WTC11 (cell line): Measurements from ENCODE around the gene STRA8. TPM values are rescaled to one million over a fixed set of nuclear protein-coding genes. Genes with fewer than 3 reads are reported as not detected.

ENCODE experiments used
- ATAC-seq: fragments of 200-7000 bp; cut with Tn5 transposase; 2 replicates; pipeline ENCODE4 v1.10.0; 2021; ENCODE audit warnings: mild to moderate bottlenecking, moderate library complexity
- CTCF ChIA-PET: fragments of 300-600 bp; sonication (Branson Sonifier 250); formaldehyde crosslinking; loops from one replicate; lab custom pipeline; 2021; ENCODE audit warnings: antibody characterized with exemption; lab: Charles Lee
- POLR2A ChIA-PET: fragments of 350-600 bp; sonication (Branson Sonifier 250); formaldehyde crosslinking; loops from one replicate; lab custom pipeline; 2021; ENCODE audit warnings: antibody characterized with exemption; lab: Charles Lee
- DNase-seq: peaks from one replicate; pipeline ENCODE4 v3.0.0; 2021; ENCODE audit warnings: low spot score
- H3K27ac Mint-ChIP-seq: 2 replicates; pipeline ENCODE4 v1.8.0; 2021; ENCODE audit warnings: mixed read lengths
- H3K27me3 Mint-ChIP-seq: 2 replicates; pipeline ENCODE4 v1.8.0; 2021; ENCODE audit warnings: low read depth, mild to moderate bottlenecking, moderate library complexity, mixed read lengths
- H3K36me3 Mint-ChIP-seq: 2 replicates; pipeline ENCODE4 v1.8.0; 2021; ENCODE audit warnings: mixed read lengths
- H3K4me1 Mint-ChIP-seq: 2 replicates; pipeline ENCODE4 v1.8.0; 2022; ENCODE audit warnings: mixed read lengths
- H3K4me3 Mint-ChIP-seq: 2 replicates; pipeline ENCODE4 v1.8.0; 2021; ENCODE audit warnings: mild to moderate bottlenecking, moderate library complexity, mixed read lengths
- H3K9me3 Mint-ChIP-seq: 2 replicates; pipeline ENCODE4 v1.8.0; 2021; ENCODE audit warnings: mixed read lengths
- AR ChIP-seq: fragments of 250-450 bp; sonication (Bioruptor Pico); IDR thresholded peaks from 2 replicates; pipeline ENCODE4 v1.9.0; 2021; ENCODE audit warnings: mild to moderate bottlenecking
- ATF1 ChIP-seq: sonication (generic); formaldehyde crosslinking; IDR thresholded peaks from 2 replicates; pipeline ENCODE4 v1.8.1; 2023; ENCODE audit warnings: mild to moderate bottlenecking, moderate library complexity, missing genetic modification reagents
- ATF6 ChIP-seq: sonication (generic); formaldehyde crosslinking; IDR thresholded peaks from 2 replicates; pipeline ENCODE4 v1.8.1; 2023; ENCODE audit warnings: mild to moderate bottlenecking, missing genetic modification reagents
- E2F5 ChIP-seq: sonication (generic); formaldehyde crosslinking; IDR thresholded peaks from 2 replicates; pipeline ENCODE4 v1.8.1; 2022; ENCODE audit warnings: mild to moderate bottlenecking, moderate library complexity, missing genetic modification reagents
- ELF4 ChIP-seq: sonication (generic); formaldehyde crosslinking; IDR thresholded peaks from 2 replicates; pipeline ENCODE4 v1.8.1; 2022; ENCODE audit warnings: low read depth, mild to moderate bottlenecking, moderate library complexity, missing genetic modification reagents
- EMX1 ChIP-seq: fragments of 250-450 bp; sonication (Bioruptor Pico); IDR thresholded peaks from 2 replicates; pipeline ENCODE4 v1.8.0; 2021; ENCODE audit warnings: mild to moderate bottlenecking
- FOXJ3 ChIP-seq: sonication (generic); formaldehyde crosslinking; IDR thresholded peaks from 2 replicates; pipeline ENCODE4 v1.9.0; 2021; ENCODE audit warnings: missing genetic modification reagents, mild to moderate bottlenecking, borderline replicate concordance
- KAT7 ChIP-seq: sonication (generic); formaldehyde crosslinking; IDR thresholded peaks from 2 replicates; pipeline ENCODE4 v1.8.1; 2023; ENCODE audit warnings: missing genetic modification reagents, mild to moderate bottlenecking, borderline replicate concordance
- NFE2L1 ChIP-seq: sonication (generic); formaldehyde crosslinking; IDR thresholded peaks from 2 replicates; pipeline ENCODE4 v1.8.1; 2023; ENCODE audit warnings: missing genetic modification reagents
- PREB ChIP-seq: sonication (generic); formaldehyde crosslinking; IDR thresholded peaks from 2 replicates; pipeline ENCODE4 v1.8.1; 2022; ENCODE audit warnings: mild to moderate bottlenecking, missing genetic modification reagents, moderate library complexity, borderline replicate concordance
- RORB ChIP-seq: fragments of 250-450 bp; sonication (Bioruptor Pico); IDR thresholded peaks from 2 replicates; pipeline ENCODE4 v1.9.0; 2021; ENCODE audit warnings: mild to moderate bottlenecking
- TCF7 ChIP-seq: sonication (generic); formaldehyde crosslinking; IDR thresholded peaks from 2 replicates; pipeline ENCODE4 v1.8.0; 2022; ENCODE audit warnings: mild to moderate bottlenecking, low read depth, missing genetic modification reagents, moderate library complexity
- USF1 ChIP-seq: sonication (generic); formaldehyde crosslinking; IDR thresholded peaks from 2 replicates; pipeline ENCODE4 v1.8.0; 2022; ENCODE audit warnings: mild to moderate bottlenecking, missing genetic modification reagents
- ZNF396 ChIP-seq: fragments of 250-450 bp; sonication (Bioruptor Pico); IDR thresholded peaks from 2 replicates; pipeline ENCODE4 v1.8.0; 2021; ENCODE audit warnings: mild to moderate bottlenecking, moderate library complexity, borderline replicate concordance
- ZNF416 ChIP-seq: fragments of 250-450 bp; sonication (Bioruptor Pico); IDR thresholded peaks from 2 replicates; pipeline ENCODE4 v1.9.0; 2021; ENCODE audit warnings: mild to moderate bottlenecking, inconsistent platforms
- total RNA-seq: library from RNA; stranded (reverse); gene quantifications from 3 replicates; pipeline ENCODE4 v1.2.3, GENCODE V29; 2021
- TF ChIP-seq, protein P1 (sequence below): sonication (generic); formaldehyde crosslinking; IDR thresholded peaks from 2 replicates; pipeline ENCODE4 v1.8.1; 2022; ENCODE audit warnings: low read depth, mild to moderate bottlenecking, moderate library complexity, missing genetic modification reagents, borderline replicate concordance
- TF ChIP-seq, protein P2 (sequence below): fragments of 250-450 bp; sonication (Bioruptor Pico); conservative IDR thresholded peaks from 2 replicates; pipeline ENCODE4 v1.9.0; 2021; ENCODE audit warnings: mild to moderate bottlenecking
- TF ChIP-seq, protein P3 (sequence below): sonication (generic); formaldehyde crosslinking; conservative IDR thresholded peaks from 2 replicates; pipeline ENCODE4 v1.8.1; 2022; ENCODE audit warnings: mild to moderate bottlenecking, missing genetic modification reagents
- TF ChIP-seq, protein P4 (sequence below): fragments of 250-450 bp; sonication (Bioruptor Pico); IDR thresholded peaks from 2 replicates; pipeline ENCODE4 v1.9.0; 2021; ENCODE audit warnings: mild to moderate bottlenecking

STRA8 gene
- total RNA-seq, 1 experiment from 2014 or later: not detected

GRCh38 chr7:135286876-135287275, 53.2 kb downstream of the STRA8 start:
- TF ChIP-seq KAT7 (CRISPR knock-in tag): no peak
- TF ChIP-seq, protein P1, sequence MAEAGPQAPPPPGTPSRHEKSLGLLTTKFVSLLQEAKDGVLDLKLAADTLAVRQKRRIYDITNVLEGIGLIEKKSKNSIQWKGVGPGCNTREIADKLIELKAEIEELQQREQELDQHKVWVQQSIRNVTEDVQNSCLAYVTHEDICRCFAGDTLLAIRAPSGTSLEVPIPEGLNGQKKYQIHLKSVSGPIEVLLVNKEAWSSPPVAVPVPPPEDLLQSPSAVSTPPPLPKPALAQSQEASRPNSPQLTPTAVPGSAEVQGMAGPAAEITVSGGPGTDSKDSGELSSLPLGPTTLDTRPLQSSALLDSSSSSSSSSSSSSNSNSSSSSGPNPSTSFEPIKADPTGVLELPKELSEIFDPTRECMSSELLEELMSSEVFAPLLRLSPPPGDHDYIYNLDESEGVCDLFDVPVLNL (CRISPR knock-in tag): no peak
- TF ChIP-seq PREB (CRISPR knock-in tag): no peak
- TF ChIP-seq ZNF396 (CRISPR knock-in tag): no peak
- no peak for TF ChIP-seq ATF1 (CRISPR knock-in tag)
- TF ChIP-seq, protein P2, sequence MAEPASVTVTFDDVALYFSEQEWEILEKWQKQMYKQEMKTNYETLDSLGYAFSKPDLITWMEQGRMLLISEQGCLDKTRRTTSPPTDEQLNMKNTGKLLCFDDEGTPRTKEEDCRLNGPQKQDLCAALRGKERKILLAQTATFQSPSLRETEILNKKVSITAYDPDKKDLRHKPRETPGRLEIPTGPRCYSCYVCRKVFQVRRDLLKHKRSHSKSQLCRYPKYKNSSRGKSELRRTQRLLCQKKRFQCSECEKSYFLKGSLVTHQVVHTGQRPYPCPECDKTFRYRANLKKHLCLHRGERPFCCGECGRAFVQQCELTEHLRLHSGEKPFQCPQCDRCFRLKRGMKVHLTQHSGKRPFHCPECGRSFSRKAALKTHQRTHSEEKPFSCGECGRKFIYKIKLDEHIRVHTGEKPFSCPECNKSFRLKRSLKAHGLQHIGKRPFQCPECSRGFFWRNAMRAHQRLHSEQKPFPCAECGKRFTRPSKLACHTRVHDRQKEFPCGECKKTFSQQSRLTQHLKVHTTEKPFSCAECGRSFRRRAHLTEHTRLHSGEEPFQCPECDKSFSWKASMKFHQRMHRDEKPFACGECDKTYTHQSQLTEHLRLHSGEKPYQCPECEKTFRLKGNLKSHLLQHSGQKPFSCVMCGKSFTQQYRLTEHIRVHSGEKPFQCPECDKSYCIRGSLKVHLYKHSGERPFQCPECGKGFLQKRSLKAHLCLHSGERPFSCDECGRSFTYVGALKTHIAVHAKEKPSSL: no peak
- no peak for TF ChIP-seq NFE2L1 (CRISPR knock-in tag)
- no peak for TF ChIP-seq EMX1 (CRISPR knock-in tag)
- no peak for TF ChIP-seq FOXJ3 (CRISPR knock-in tag)
- TF ChIP-seq, protein P3, sequence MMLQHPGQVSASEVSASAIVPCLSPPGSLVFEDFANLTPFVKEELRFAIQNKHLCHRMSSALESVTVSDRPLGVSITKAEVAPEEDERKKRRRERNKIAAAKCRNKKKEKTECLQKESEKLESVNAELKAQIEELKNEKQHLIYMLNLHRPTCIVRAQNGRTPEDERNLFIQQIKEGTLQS (CRISPR knock-in tag): no peak
- TF ChIP-seq RORB (CRISPR knock-in tag): no peak
- TF ChIP-seq, all 79 proteins: peak for 0
- H3K4me1 Mint-ChIP-seq: peaks cover 6% of the 10 kb centered on the region; the same call in 1 of the 2 replicates
- DNase-seq (no peak), ATAC-seq (no peak)
- H3K27ac Mint-ChIP-seq: no peak overlapping the region
- H3K36me3 Mint-ChIP-seq: no peaks in the 10 kb centered on the region
- ChIA-PET POLR2A (no interaction called here), CTCF (interaction anchor here (0.9 to 1.4 kb wide), 2 partner anchors 48 to 418 kb away, joined by 3 to 5 read pairs; no protein-coding TSS in a partner anchor)
- no peaks in the 10 kb centered on the region for H3K9me3 Mint-ChIP-seq
- no peaks in the 10 kb centered on the region for H3K27me3 Mint-ChIP-seq
- no peak overlapping the region for H3K4me3 Mint-ChIP-seq

DNA sequence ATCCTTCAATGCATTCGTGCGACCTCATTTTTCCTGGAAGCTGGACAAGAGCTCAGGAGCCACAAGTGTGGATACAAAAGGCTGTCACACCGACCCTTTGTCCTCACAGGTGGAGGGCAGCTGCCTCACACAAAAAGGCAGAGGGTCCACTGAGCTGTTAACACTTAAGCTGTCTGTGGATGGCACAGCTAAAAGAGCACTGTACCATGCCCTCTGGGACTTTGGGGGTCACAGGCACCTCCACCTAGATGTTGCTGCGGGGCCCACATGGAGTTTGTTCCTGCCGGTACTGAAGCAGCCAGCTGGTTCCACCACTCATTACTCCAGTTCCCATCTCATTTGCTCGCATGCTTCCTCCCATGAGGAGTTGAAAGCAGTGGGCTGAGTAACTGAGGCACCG, 57.0 kb downstream of the STRA8 start:
- POLR2A ChIA-PET: no interaction called here
- DNase-seq: no peak
- peaks cover 6% of the 10 kb centered on the region; the same call in 1 of the 2 replicates for H3K4me1 Mint-ChIP-seq
- TF ChIP-seq, protein P4, sequence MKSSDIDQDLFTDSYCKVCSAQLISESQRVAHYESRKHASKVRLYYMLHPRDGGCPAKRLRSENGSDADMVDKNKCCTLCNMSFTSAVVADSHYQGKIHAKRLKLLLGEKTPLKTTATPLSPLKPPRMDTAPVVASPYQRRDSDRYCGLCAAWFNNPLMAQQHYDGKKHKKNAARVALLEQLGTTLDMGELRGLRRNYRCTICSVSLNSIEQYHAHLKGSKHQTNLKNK (CRISPR knock-in tag): no peak
- no peak for TF ChIP-seq ATF6 (CRISPR knock-in tag)
- H3K9me3 Mint-ChIP-seq: no peaks in the 10 kb centered on the region
- peaks cover 3% of the 10 kb centered on the region; the same call in 1 of the 2 replicates for H3K27me3 Mint-ChIP-seq
- no peak; the same call in 1 of the 2 replicates for ATAC-seq
- H3K27ac Mint-ChIP-seq: no peak overlapping the region
- CTCF ChIA-PET: interaction anchor here (1.0 to 2.3 kb wide), 4 partner anchors 9 to 44 kb away, joined by 4 to 16 read pairs (median 5); no protein-coding TSS in a partner anchor
- no peaks in the 10 kb centered on the region for H3K36me3 Mint-ChIP-seq
- H3K4me3 Mint-ChIP-seq: no peak overlapping the region

- Mint-ChIP-seq H3K27ac (no peak overlapping the region), H3K4me3 (no peak overlapping the region), H3K36me3 (no peaks in the 10 kb centered on the region), H3K9me3 (no peaks in the 10 kb centered on the region), H3K27me3 (peaks cover 3% of the 10 kb centered on the region; the same call in 1 of the 2 replicates), H3K4me1 (peaks cover 6% of the 10 kb centered on the region; the same call in 1 of the 2 replicates)
- CTCF ChIA-PET: interaction anchor here (2.3 kb wide), 1 partner anchor 17 kb away, joined by 16 read pairs; no protein-coding TSS in a partner anchor
- DNase-seq (no peak), ATAC-seq (no peak)
- POLR2A ChIA-PET: no interaction called here
- TF ChIP-seq TCF7: no peak
- no peak for TF ChIP-seq USF1
- no peak for TF ChIP-seq ZNF416 (CRISPR knock-in tag)
- no peak for TF ChIP-seq E2F5 (CRISPR knock-in tag)
- no peak for TF ChIP-seq ELF4 (CRISPR knock-in tag)
- no peak for TF ChIP-seq AR (CRISPR knock-in tag)
These were observed 58.2 kb downstream of the STRA8 start for GRCh38 chr7:135291809-135292253.
